Cardiac muscle cell (in vitro differentiated cells and primary cell): ENCODE data around the gene ANKRD42. TPM values are rescaled to one million over a fixed set of nuclear protein-coding genes. Genes with fewer than 3 reads are reported as not detected.
A peak's percentile ranks its signal among the peaks of the same experiment; 100 is the strongest.

Experiments used
- DNase-seq, 2 donors: peaks; one replicate each; pipeline versions ENCODE4 v3.0.0 to v3.0.0-alpha.2; 2010 to 2017; ENCODE audit warnings: low read depth in 1 of 2, low spot score in 1 of 2
- H3K27ac ChIP-seq: fragments of 200-600 bp; sonication (generic); 2 replicates; pipeline ENCODE4 v1.5.1; 2016
- H3K27me3 ChIP-seq: fragments of 200-600 bp; sonication (generic); 2 replicates; pipeline ENCODE4 v1.6.0; 2016; ENCODE audit warnings: control low read depth
- H3K36me3 ChIP-seq: fragments of 200-600 bp; sonication (generic); 2 replicates; pipeline ENCODE4 v1.5.1; 2016; ENCODE audit warnings: control low read depth
- H3K4me1 ChIP-seq: fragments of 200-600 bp; sonication (generic); 2 replicates; pipeline ENCODE4 v1.8.1; 2017; ENCODE audit warnings: low read depth, mild to moderate bottlenecking, mixed run types
- H3K4me3 ChIP-seq: fragments of 200-600 bp; sonication (generic); 2 replicates; pipeline ENCODE4 v1.5.1; 2016; ENCODE audit warnings: mild to moderate bottlenecking
- H3K9me3 ChIP-seq: fragments of 200-600 bp; sonication (generic); 2 replicates; pipeline ENCODE4 v1.5.1; 2017; ENCODE audit warnings: low read depth, mild to moderate bottlenecking, control low read depth
- CTCF ChIP-seq: IDR thresholded peaks from 2 replicates; pipeline ENCODE4 v1.5.1; 2012; ENCODE audit warnings: low read depth, mild to moderate bottlenecking, low read length
- polyA plus RNA-seq: library from polyadenylated mRNA; unstranded; fragments of >200 nt; fragmentation: Nextera tagmentation; extraction: Ambion mirVana; gene quantifications from 2 replicates; pipeline ENCODE4 v1.2.1, GENCODE V29; 2016
- total RNA-seq: library from RNA; depleted of rRNA; stranded (reverse); fragments of >200 nt; gene quantifications from 2 replicates; pipeline ENCODE4 v1.2.3, GENCODE V29; 2016

Gene ANKRD42
- total and polyA plus RNA-seq, 2 experiments from 2014 or later, result 6.8 to 8.6 TPM

- H3K9me3 ChIP-seq, result no peaks in the 10 kb centered on the region
- no peaks in the 10 kb centered on the region for H3K4me1 ChIP-seq
- H3K36me3 ChIP-seq, result no peaks in the 10 kb centered on the region
Measured at GRCh38 chr11:83249445-83249844, 55.9 kb downstream of the ANKRD42 start.

GRCh38 chr11:83249972-83250593, 56.6 kb downstream of the ANKRD42 start:
- Histone ChIP-seq H3K27ac (no peak overlapping the region), H3K27me3 (no peaks in the 10 kb centered on the region), H3K9me3 (no peaks in the 10 kb centered on the region), H3K4me3 (no peak overlapping the region), H3K36me3 (no peaks in the 10 kb centered on the region), H3K4me1 (no peaks in the 10 kb centered on the region)
- DNase-seq, result peak; percentile 46 to 69
- TF ChIP-seq CTCF, result peak; percentile 74

More at GRCh38 chr11:83249445-83249844, 55.9 kb downstream of the ANKRD42 start:
- no peak for DNase-seq
- Histone ChIP-seq H3K27me3 (no peaks in the 10 kb centered on the region), H3K4me3 (no peak overlapping the region), H3K27ac (no peak overlapping the region)
- no peak for TF ChIP-seq CTCF

GRCh38 chr11:83252266-83252665, 58.8 kb downstream of the ANKRD42 start:
- DNase-seq, result no peak
- no peaks in the 10 kb centered on the region for H3K27me3 ChIP-seq
- H3K9me3 ChIP-seq, result no peaks in the 10 kb centered on the region
- TF ChIP-seq CTCF, result no peak
- H3K4me1 ChIP-seq, result no peaks in the 10 kb centered on the region
- no peak overlapping the region for H3K27ac ChIP-seq
- no peaks in the 10 kb centered on the region for H3K36me3 ChIP-seq
- H3K4me3 ChIP-seq, result no peak overlapping the region

GRCh38 chr11:83252941-83253340, 59.4 kb downstream of the ANKRD42 start:
- Histone ChIP-seq H3K27me3 (no peaks in the 10 kb centered on the region), H3K4me3 (no peak overlapping the region), H3K4me1 (no peaks in the 10 kb centered on the region), H3K9me3 (no peaks in the 10 kb centered on the region), H3K36me3 (no peaks in the 10 kb centered on the region), H3K27ac (no peak overlapping the region)
- TF ChIP-seq CTCF, result no peak
- no peak for DNase-seq

- H3K4me1 ChIP-seq, result no peaks in the 10 kb centered on the region
- DNase-seq, result no peak
- H3K27me3 ChIP-seq, result no peaks in the 10 kb centered on the region
- no peak overlapping the region for H3K4me3 ChIP-seq
- H3K36me3 ChIP-seq, result no peaks in the 10 kb centered on the region
- H3K9me3 ChIP-seq, result no peaks in the 10 kb centered on the region
- no peak for TF ChIP-seq CTCF
- no peak overlapping the region for H3K27ac ChIP-seq
Measured at GRCh38 chr11:83255366-83255765, 61.9 kb downstream of the ANKRD42 start.
